ENCODE results near the gene TLE6. TPM values are rescaled to one million over a fixed set of nuclear protein-coding genes. Genes with fewer than 3 reads are reported as not detected.

The TLE6 gene
- total and polyA plus RNA-seq, 2 of the 8 experiments (the other 6 are each of a cell fraction or from before 2014, with no cell fraction given) = 2.5 to 2.9 TPM

GRCh38 chr19:2944775-2945574 is 32.4 kb upstream of the TLE6 start, which contains the start of gene ZNF77:
Gene ZNF77, minus strand, starts transcription at chr19:2944971. Its CDS starts 131 bp downstream, at chr19:2944840.
- Histone ChIP-seq H3K9ac (replicated peaks in 1 of 4; ENCODE audit: extremely low read depth in 1 of 4, low read depth in 3 of 4, low read length in 3 of 4) (peak within 1 kb of the TSS; percentile 36 to 77 (median 46)), H3K27ac (ENCODE audit: low read depth, low read length) (peak within 1 kb of the TSS; percentile 39; the same call in 1 of the 2 replicates), H4K5ac (ENCODE audit: insufficient read length, low read depth, low read length) (peak within 1 kb of the TSS; percentile 86), H4K20me1 (replicated peaks in 1 of 2; ENCODE audit: control insufficient read depth in 1 of 2, insufficient read depth in 2 of 2, low read length in 2 of 2) (no peaks in the 10 kb centered on the region), H3K23me2 (ENCODE audit: low read depth, low read length) (peaks cover 8% of the 10 kb centered on the region; the same call in 1 of the 2 replicates), H3K23ac (ENCODE audit: insufficient read length) (no peak within 1 kb of the TSS), H3K27me3 (replicated peaks in 1 of 4; ENCODE audit: control insufficient read depth in 3 of 4, extremely low read depth in 1 of 4, insufficient read depth in 3 of 4, low read length in 3 of 4) (no peaks in the 10 kb centered on the region), H3K56ac (replicated peaks; ENCODE audit: insufficient read length, low read depth, low read length) (peak within 1 kb of the TSS; percentile 79), H4K91ac (replicated peaks; ENCODE audit: insufficient read length, low read length) (peak within 1 kb of the TSS; percentile 59), H3K36me3 (ENCODE audit: control insufficient read depth in 2 of 4, insufficient read depth in 4 of 4, low read length in 3 of 4) (no peaks in the 10 kb centered on the region), H3K9me3 (ENCODE audit: insufficient read depth in 2 of 2, low read depth in 1 of 2, low read length in 1 of 2) (no peaks in the 10 kb centered on the region), H3K79me2 (ENCODE audit: control insufficient read depth in 1 of 2, insufficient read depth in 2 of 2, low read length in 2 of 2) (peaks cover 0 to 10% of the 10 kb centered on the region in 2 experiments; a peak in 2 of 4 replicates), H3K79me1 (ENCODE audit: low read depth, low read length) (peaks cover 9% of the 10 kb centered on the region; the same call in 1 of the 2 replicates), H2BK20ac (ENCODE audit: low read length) (no peak within 1 kb of the TSS), H2BK15ac (ENCODE audit: low read length) (no peak within 1 kb of the TSS), H3K4me3 (ENCODE audit: extremely low read depth in 1 of 4, insufficient read depth in 2 of 4, low read depth in 3 of 4, low read length in 4 of 4) (peak within 1 kb of the TSS; percentile 83 to 94 (median 89)), H2BK5ac (ENCODE audit: low read depth, low read length) (peak within 1 kb of the TSS; percentile 81; the same call in 1 of the 2 replicates), H3K4ac (replicated peaks; ENCODE audit: insufficient read length, low read depth, low read length) (peak within 1 kb of the TSS; percentile 81), H2AFZ (ENCODE audit: low read length) (peak within 1 kb of the TSS; percentile 74; the same call in 1 of the 2 replicates), H2AK5ac (ENCODE audit: low read depth, low read length) (no peak within 1 kb of the TSS), H3K18ac (ENCODE audit: extremely low read depth, low read length) (peak within 1 kb of the TSS; percentile 68), H2BK120ac (replicated peaks; ENCODE audit: low read depth, low read length) (no peak within 1 kb of the TSS), H3K4me1 (replicated peaks in 1 of 4; ENCODE audit: control insufficient read depth in 3 of 4, insufficient read depth in 4 of 4, low read length in 3 of 4) (peaks cover 0 to 6% (median 4%) of the 10 kb centered on the region in 4 experiments; a peak in 6 of 7 replicates), H4K8ac (ENCODE audit: extremely low read depth, insufficient read depth, low read length) (peak within 1 kb of the TSS; percentile 93), H3K14ac (ENCODE audit: insufficient read length) (no peak within 1 kb of the TSS), H3K4me2 (ENCODE audit: insufficient read depth in 1 of 2, low read depth in 2 of 2, low read length in 2 of 2) (peak within 1 kb of the TSS; percentile 71 to 76), H2BK12ac (ENCODE audit: low read depth, low read length) (no peak within 1 kb of the TSS)
- DNase-seq (ENCODE audit: low read depth in 1 of 2, low spot score in 2 of 2) (peak; percentile 95 to 98), FAIRE-seq (peak; percentile 97)
- CTCF ChIA-PET (ENCODE audit: partially characterized antibody) = no interaction called here
- 5% methylated on average over 52 of the region's 74 CpGs; no CpG with 5 or more reads in 1 of the 2 experiments for WGBS, 2 experiments (ENCODE audit: extremely low coverage in 1 of 2, insufficient coverage in 1 of 2, insufficient read length in 1 of 2, insufficient replicate concordance in 2 of 2, low coverage in 1 of 2, low lambda C conversion rate in 2 of 2, missing lambda C conversion rate in 1 of 2)
- POLR2A ChIA-PET (ENCODE audit: partially characterized antibody) = no interaction called here
- TF ChIP-seq CREB1 (IDR thresholded peaks at IDR 0.05) (peak; percentile 84), KDM1A (IDR thresholded peaks at IDR 0.05; ENCODE audit: borderline replicate concordance, low read length) (peak; percentile 86), GTF2F1 (IDR thresholded peaks at IDR 0.05; ENCODE audit: borderline replicate concordance, low read depth, low read length) (no peak), TAF1 (IDR thresholded peaks at IDR 0.05; ENCODE audit: low read depth, low read length) (peak; percentile 74), YY1 (IDR thresholded peaks at IDR 0.05; ENCODE audit: low read depth, low read length) (no peak), CBX8 (IDR thresholded peaks at IDR 0.05; ENCODE audit: borderline replicate concordance, low read depth, low read length) (no peak), SP4 (IDR thresholded peaks at IDR 0.05; ENCODE audit: low read length) (peak; percentile 87; the same call in 1 of the 2 replicates), ASH2L (IDR thresholded peaks at IDR 0.05; ENCODE audit: low read length) (peak; percentile 63), RXRA (IDR thresholded peaks at IDR 0.05; ENCODE audit: insufficient read depth, low read depth, low read length) (no peak), TAF7 (optimal IDR thresholded peaks at IDR 0.05; ENCODE audit: borderline replicate concordance, low read depth, low read length) (peak; percentile 65), SIN3A (conservative IDR thresholded peaks at IDR 0.05 in 1 of 2, IDR thresholded peaks at IDR 0.05 in 1 of 2; ENCODE audit: low read depth in 1 of 2, low read length in 2 of 2) (no peak; a peak in 1 of 4 replicates), HDAC2 (IDR thresholded peaks at IDR 0.05; ENCODE audit: borderline replicate concordance in 1 of 2, low read depth in 2 of 2, low read length in 2 of 2) (peak; percentile 87 to 99)
